Cardiac fibroblast (primary cell): ENCODE data around the gene PRRC2B.
A peak's percentile ranks its signal among the peaks of the same experiment; 100 is the strongest.

Experiments
- DNase-seq, 2 donors: peaks; one replicate each; pipeline versions ENCODE4 v3.0.0 to v3.0.0-alpha.2; 2010; ENCODE audit warnings: low read depth in 2 of 2
- H3K4me3 ChIP-seq, 2 donors: replicated peaks in 1 of 2; 1 replicate in 1 of 2; 2 replicates in 1 of 2; pipeline ENCODE4 v1.5.1; 2011; ENCODE audit warnings: low read depth in 2 of 2, low read length in 2 of 2, mild to moderate bottlenecking in 2 of 2, moderate library complexity in 1 of 2
- TF ChIP-seq, protein P1 (sequence below): IDR thresholded peaks from one replicate; pipeline ENCODE4 v1.5.1; 2011; ENCODE audit warnings: low read depth, mild to moderate bottlenecking, low read length, inconsistent platforms

Gene PRRC2B

DNA sequence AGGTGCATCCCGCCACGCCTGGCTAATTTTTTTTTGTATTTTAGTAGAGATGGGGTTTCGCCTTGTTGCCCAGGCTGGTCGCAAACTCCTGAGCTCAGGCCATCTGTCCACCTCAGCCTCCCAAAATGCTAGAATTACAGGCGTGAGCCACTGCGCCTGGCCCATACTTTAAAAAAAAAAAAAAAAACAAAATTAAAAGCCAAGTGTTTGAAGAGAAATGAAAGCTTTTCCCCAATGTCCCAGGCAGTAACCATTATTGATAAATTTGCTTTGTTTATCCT lies 9.5 kb downstream of the PRRC2B start:
- DNase-seq = no peak
- H3K4me3 ChIP-seq = no peak overlapping the region
- TF ChIP-seq, protein P1, sequence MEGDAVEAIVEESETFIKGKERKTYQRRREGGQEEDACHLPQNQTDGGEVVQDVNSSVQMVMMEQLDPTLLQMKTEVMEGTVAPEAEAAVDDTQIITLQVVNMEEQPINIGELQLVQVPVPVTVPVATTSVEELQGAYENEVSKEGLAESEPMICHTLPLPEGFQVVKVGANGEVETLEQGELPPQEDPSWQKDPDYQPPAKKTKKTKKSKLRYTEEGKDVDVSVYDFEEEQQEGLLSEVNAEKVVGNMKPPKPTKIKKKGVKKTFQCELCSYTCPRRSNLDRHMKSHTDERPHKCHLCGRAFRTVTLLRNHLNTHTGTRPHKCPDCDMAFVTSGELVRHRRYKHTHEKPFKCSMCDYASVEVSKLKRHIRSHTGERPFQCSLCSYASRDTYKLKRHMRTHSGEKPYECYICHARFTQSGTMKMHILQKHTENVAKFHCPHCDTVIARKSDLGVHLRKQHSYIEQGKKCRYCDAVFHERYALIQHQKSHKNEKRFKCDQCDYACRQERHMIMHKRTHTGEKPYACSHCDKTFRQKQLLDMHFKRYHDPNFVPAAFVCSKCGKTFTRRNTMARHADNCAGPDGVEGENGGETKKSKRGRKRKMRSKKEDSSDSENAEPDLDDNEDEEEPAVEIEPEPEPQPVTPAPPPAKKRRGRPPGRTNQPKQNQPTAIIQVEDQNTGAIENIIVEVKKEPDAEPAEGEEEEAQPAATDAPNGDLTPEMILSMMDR = no peak

DNA sequence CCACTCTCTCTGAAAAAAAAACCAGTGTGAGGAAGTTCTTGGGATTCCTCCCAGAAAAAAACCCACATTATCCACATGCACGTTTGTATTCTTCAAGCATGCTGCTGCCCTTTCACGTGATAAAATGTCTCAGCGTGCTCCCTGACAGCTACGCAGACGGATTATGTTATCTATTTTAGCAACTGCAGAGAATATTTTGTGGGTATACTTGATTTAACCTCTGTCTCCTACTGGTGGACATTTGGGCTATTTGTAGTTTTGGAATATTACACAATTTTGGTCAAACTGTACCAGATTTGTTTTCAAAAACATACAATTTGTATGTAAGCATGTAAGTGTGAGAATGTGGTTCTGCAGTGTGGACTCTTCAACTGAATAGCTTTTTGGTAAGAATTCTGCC lies 10.7 kb downstream of the PRRC2B start:
- DNase-seq = peak in 1 of 2 donors; percentile 83
- H3K4me3 ChIP-seq = no peak overlapping the region
- TF ChIP-seq, protein P1 = no peak

DNA sequence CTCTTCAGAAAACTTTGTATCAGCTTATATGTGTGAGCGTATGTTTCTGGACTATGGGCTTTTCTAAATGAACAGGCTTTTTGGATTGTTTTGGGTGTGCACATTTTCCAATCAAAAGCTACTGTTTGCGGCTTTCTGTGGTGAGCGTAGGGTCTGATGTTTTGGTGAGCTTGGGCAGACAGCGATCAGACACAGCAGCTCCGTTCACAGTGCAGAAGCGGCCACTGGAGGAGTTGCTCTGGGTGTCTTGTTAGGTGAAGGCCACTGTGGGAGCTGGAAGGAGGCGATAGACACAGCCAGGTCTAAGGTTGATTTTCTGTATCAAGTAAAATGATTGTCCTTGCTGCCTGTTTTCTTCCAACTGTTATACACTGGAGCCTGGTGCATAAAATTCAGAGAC lies 11.1 kb downstream of the PRRC2B start:
- TF ChIP-seq, protein P1 = no peak
- no peak overlapping the region for H3K4me3 ChIP-seq
- DNase-seq = no peak

- peak; percentile 48 to 88 for DNase-seq
- TF ChIP-seq, protein P1 = no peak
- no peak overlapping the region for H3K4me3 ChIP-seq
These were observed 11.5 kb downstream of the PRRC2B start for GRCh38 chr9:131405428-131405827.

DNA sequence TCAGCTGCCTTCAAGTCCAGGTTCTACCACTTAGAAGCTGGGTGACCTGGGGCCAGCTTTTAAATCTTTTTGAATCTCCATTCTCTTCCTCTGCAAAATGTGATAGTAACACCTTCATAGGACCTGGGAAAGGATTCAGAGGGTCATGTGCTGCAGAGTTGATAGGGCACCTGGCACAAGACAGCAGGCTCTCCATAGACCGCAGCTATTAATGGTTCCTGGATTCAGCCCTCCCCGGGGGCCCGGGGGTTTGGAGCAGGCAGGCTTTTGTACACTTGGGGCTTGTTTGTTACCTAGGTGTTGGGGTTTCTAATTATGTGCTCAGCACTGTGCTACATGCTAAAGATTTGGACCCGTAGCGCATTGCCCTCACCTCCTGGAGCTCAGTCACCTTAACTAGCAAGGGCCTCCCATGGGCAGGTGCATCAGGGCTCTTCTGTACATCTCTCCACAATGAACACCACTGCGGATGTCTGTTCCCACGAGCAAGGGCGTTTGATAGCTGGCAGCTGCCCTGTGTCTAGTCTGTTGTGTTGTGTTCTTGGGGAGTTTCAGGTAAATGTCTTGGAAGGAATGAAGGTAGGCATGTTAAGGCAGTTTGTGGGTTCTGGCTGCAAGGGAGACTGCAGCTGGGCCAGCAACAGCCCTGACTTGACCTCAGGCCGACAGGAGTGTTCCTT lies 12.1 kb downstream of the PRRC2B start:
- H3K4me3 ChIP-seq = no peak overlapping the region
- TF ChIP-seq, protein P1 = no peak
- DNase-seq = no peak

GRCh38 chr9:131406563-131407436 lies 12.9 kb downstream of the PRRC2B start:
- TF ChIP-seq, protein P1 = no peak
- DNase-seq = no peak
- H3K4me3 ChIP-seq = no peak overlapping the region
